ENCODE results near the gene SNX8. TPM values are rescaled to one million over a fixed set of nuclear protein-coding genes. Genes with fewer than 3 reads are reported as not detected.

The SNX8 gene
- total and polyA plus RNA-seq, 2 of the 8 experiments (the other 6 are each of a cell fraction or from before 2014, with no cell fraction given), result 46.2 to 70.8 TPM

DNA sequence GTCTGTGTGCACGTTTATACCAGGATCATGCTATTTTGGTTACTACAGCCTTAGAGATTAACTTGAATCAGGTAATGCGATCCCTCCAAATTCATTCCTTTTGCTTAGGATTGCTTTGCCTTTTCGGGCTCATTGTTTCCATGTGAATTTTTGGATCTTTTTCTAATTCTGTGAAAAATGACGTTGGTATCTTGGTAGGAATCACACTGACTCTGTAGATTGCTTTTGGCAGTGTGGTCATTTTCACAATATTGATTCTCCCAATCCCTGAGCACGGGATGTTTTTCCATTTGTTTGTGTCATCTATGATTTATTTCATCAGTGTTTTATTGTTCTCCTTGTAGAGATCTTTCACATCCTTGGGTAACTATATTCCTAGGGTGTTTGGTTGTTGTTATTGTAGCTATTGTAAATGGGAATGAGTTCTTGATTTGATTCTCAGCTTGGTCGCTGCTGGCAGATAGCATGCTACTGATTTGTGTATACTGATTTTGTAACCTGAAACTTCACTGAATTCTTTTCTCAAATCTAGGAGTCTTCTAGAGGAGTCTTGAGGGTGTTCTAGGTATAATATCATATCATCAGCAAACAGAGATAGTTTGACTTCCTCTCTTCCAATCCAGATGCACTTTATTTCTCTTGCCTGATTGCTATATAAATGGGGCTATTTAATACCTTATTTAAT lies 18.2 kb downstream of the SNX8 start:
- H3K4me3 ChIP-seq (ENCODE audit: extremely low read depth in 1 of 4, insufficient read depth in 2 of 4, low read depth in 3 of 4, low read length in 4 of 4), result no peak overlapping the region
- no peak for FAIRE-seq
- CTCF ChIA-PET (ENCODE audit: partially characterized antibody), result interaction anchor here (0.5 to 0.6 kb wide), 3 partner anchors 10 to 123 kb away, joined by 3 to 4 read pairs (median 3); no protein-coding TSS in a partner anchor

More for the DNA sequence above, 18.2 kb downstream of the SNX8 start:
- Histone ChIP-seq H3K9ac (replicated peaks in 1 of 4; ENCODE audit: extremely low read depth in 1 of 4, low read depth in 3 of 4, low read length in 3 of 4) (no peak overlapping the region), H2BK12ac (ENCODE audit: low read depth, low read length) (no peak overlapping the region), H3K23ac (ENCODE audit: insufficient read length) (no peak overlapping the region), H4K20me1 (replicated peaks in 1 of 2; ENCODE audit: control insufficient read depth in 1 of 2, insufficient read depth in 2 of 2, low read length in 2 of 2) (peaks cover 0 to 2% of the 10 kb centered on the region in 2 experiments), H3K79me2 (ENCODE audit: control insufficient read depth in 1 of 2, insufficient read depth in 2 of 2, low read length in 2 of 2) (peaks cover 0 to 40% of the 10 kb centered on the region in 2 experiments; a peak in 2 of 4 replicates), H3K27me3 (replicated peaks in 1 of 4; ENCODE audit: control insufficient read depth in 3 of 4, extremely low read depth in 1 of 4, insufficient read depth in 3 of 4, low read length in 3 of 4) (no peaks in the 10 kb centered on the region; a peak in 1 of 7 replicates), H3K4me1 (replicated peaks in 1 of 4; ENCODE audit: control insufficient read depth in 3 of 4, insufficient read depth in 4 of 4, low read length in 3 of 4) (peaks cover 0 to 8% (median 3%) of the 10 kb centered on the region in 4 experiments; a peak in 4 of 7 replicates), H4K5ac (ENCODE audit: insufficient read length, low read depth, low read length) (no peak overlapping the region), H4K8ac (ENCODE audit: extremely low read depth, insufficient read depth, low read length) (no peak overlapping the region), H3K18ac (ENCODE audit: extremely low read depth, low read length) (no peak overlapping the region), H3K9me3 (ENCODE audit: insufficient read depth in 2 of 2, low read depth in 1 of 2, low read length in 1 of 2) (no peaks in the 10 kb centered on the region; a peak in 1 of 4 replicates), H2AK5ac (ENCODE audit: low read depth, low read length) (no peak overlapping the region), H4K91ac (replicated peaks; ENCODE audit: insufficient read length, low read length) (no peak overlapping the region), H3K27ac (ENCODE audit: low read depth, low read length) (no peak overlapping the region), H3K36me3 (ENCODE audit: control insufficient read depth in 2 of 4, insufficient read depth in 4 of 4, low read length in 3 of 4) (no peaks in the 10 kb centered on the region), H2BK120ac (replicated peaks; ENCODE audit: low read depth, low read length) (no peak overlapping the region), H3K23me2 (ENCODE audit: low read depth, low read length) (no peaks in the 10 kb centered on the region), H3K56ac (replicated peaks; ENCODE audit: insufficient read length, low read depth, low read length) (no peak overlapping the region), H3K14ac (ENCODE audit: insufficient read length) (no peak overlapping the region), H2BK15ac (ENCODE audit: low read length) (no peak overlapping the region), H3K4ac (replicated peaks; ENCODE audit: insufficient read length, low read depth, low read length) (no peak overlapping the region), H3K4me2 (ENCODE audit: insufficient read depth in 1 of 2, low read depth in 2 of 2, low read length in 2 of 2) (no peak overlapping the region), H2AFZ (ENCODE audit: low read length) (no peak overlapping the region), H2BK20ac (ENCODE audit: low read length) (no peak overlapping the region), H3K79me1 (ENCODE audit: low read depth, low read length) (peaks cover 4% of the 10 kb centered on the region; the same call in 1 of the 2 replicates), H2BK5ac (ENCODE audit: low read depth, low read length) (no peak overlapping the region)
- TF ChIP-seq SUZ12 (IDR thresholded peaks at IDR 0.05; ENCODE audit: low read length) (no peak), RBBP5 (IDR thresholded peaks at IDR 0.05; ENCODE audit: borderline replicate concordance, low read depth, low read length) (no peak)
- POLR2A ChIA-PET (ENCODE audit: partially characterized antibody), result no interaction called here
- 86% methylated on average over 6 of the region's 6 CpGs; no CpG with 5 or more reads in 1 of the 2 experiments for WGBS, 2 experiments (ENCODE audit: extremely low coverage in 1 of 2, insufficient coverage in 1 of 2, insufficient read length in 1 of 2, insufficient replicate concordance in 2 of 2, low coverage in 1 of 2, low lambda C conversion rate in 2 of 2, missing lambda C conversion rate in 1 of 2)
- no peak for DNase-seq (ENCODE audit: low read depth in 1 of 2, low spot score in 2 of 2)
